H1 (cell line): ENCODE measurements around the gene OBP2B. TPM values are rescaled to one million over a fixed set of nuclear protein-coding genes. Genes with fewer than 3 reads are reported as not detected.
"Not testable (repeated sequence)": the region's sequence is repeated elsewhere in the genome, so short reads cannot be mapped to it uniquely, and the experiment has no call there.

Experiments used
- CTCF ChIA-PET: fragments of 300-600 bp; sonication (Branson Sonifier 250); formaldehyde crosslinking; loops from one replicate; lab custom pipeline; 2021; ENCODE audit not compliant: partially characterized antibody; lab: Charles Lee
- POLR2A ChIA-PET: fragments of 300-600 bp; sonication (Branson Sonifier 250); formaldehyde crosslinking; loops from one replicate; lab custom pipeline; 2021; ENCODE audit warnings: inconsistent platforms; ENCODE audit not compliant: partially characterized antibody; lab: Charles Lee
- DNase-seq, 2 experiments: peaks; one replicate each; pipeline versions ENCODE4 v3.0.0 to v3.0.0-alpha.2; 2010 to 2022; ENCODE audit warnings: low spot score in 2 of 2, low read depth in 1 of 2, mixed read lengths in 1 of 2
- FAIRE-seq: peaks from 2 replicates; lab custom pipeline; 2011; peaks lifted over from hg19 to GRCh38; lab: Jason Lieb, UNC
- H2AFZ ChIP-seq: 2 replicates; pipeline ENCODE4 v1.8.1; 2012; ENCODE audit warnings: low read length, inconsistent platforms
- H2AK5ac ChIP-seq: 2 replicates; pipeline ENCODE4 v1.6.1; 2013; ENCODE audit warnings: low read depth, low read length
- H2BK120ac ChIP-seq: replicated peaks from 2 replicates; pipeline ENCODE3; 2013; ENCODE audit warnings: low read depth, low read length, inconsistent platforms
- H2BK12ac ChIP-seq: 2 replicates; pipeline ENCODE4 v1.6.1; 2013; ENCODE audit warnings: low read depth, low read length
- H2BK15ac ChIP-seq: 2 replicates; pipeline ENCODE4 v1.6.1; 2013; ENCODE audit warnings: low read length
- H2BK20ac ChIP-seq: 2 replicates; pipeline ENCODE4 v1.6.1; 2013; ENCODE audit warnings: low read length
- H2BK5ac ChIP-seq: 2 replicates; pipeline ENCODE4 v1.6.1; 2013; ENCODE audit warnings: low read depth, low read length
- H3K14ac ChIP-seq: 2 replicates; pipeline ENCODE4 v1.6.1; 2013; ENCODE audit warnings: inconsistent platforms; ENCODE audit not compliant: insufficient read length
- H3K18ac ChIP-seq: 2 replicates; pipeline ENCODE4 v1.6.1; 2013; ENCODE audit warnings: low read length; ENCODE audit errors: extremely low read depth
- H3K23ac ChIP-seq: 2 replicates; pipeline ENCODE4 v1.6.1; 2013; ENCODE audit warnings: inconsistent platforms; ENCODE audit not compliant: insufficient read length
- H3K23me2 ChIP-seq: 2 replicates; pipeline ENCODE4 v1.6.1; 2013; ENCODE audit warnings: low read depth, low read length
- H3K27ac ChIP-seq: 2 replicates; pipeline ENCODE4 v1.6.1; 2011; ENCODE audit warnings: low read depth, low read length, inconsistent platforms
- H3K27me3 ChIP-seq, 4 experiments: replicated peaks in 1 of 4; 1 replicate in 1 of 4; 2 replicates in 3 of 4; pipeline versions ENCODE4 v1.6.1 to v1.8.1; 2011 to 2013; ENCODE audit warnings: low read length in 3 of 4, mild to moderate bottlenecking in 3 of 4, inconsistent platforms in 2 of 4, mixed read lengths in 2 of 4, moderate library complexity in 1 of 4; ENCODE audit not compliant: control insufficient read depth in 3 of 4, insufficient read depth in 3 of 4; ENCODE audit errors: extremely low read depth in 1 of 4
- H3K36me3 ChIP-seq, 4 experiments: 2 replicates each; pipeline versions ENCODE4 v1.6.1 to v1.8.1; 2011 to 2013; ENCODE audit warnings: mild to moderate bottlenecking in 4 of 4, low read length in 3 of 4, moderate library complexity in 2 of 4, control low read depth in 1 of 4, inconsistent platforms in 1 of 4; ENCODE audit not compliant: insufficient read depth in 4 of 4, control insufficient read depth in 2 of 4
- H3K4ac ChIP-seq: replicated peaks from 2 replicates; pipeline ENCODE3; 2013; ENCODE audit warnings: low read length, low read depth, mixed read lengths, inconsistent platforms; ENCODE audit not compliant: insufficient read length
- H3K4me1 ChIP-seq, 4 experiments: replicated peaks in 1 of 4; 1 replicate in 1 of 4; 2 replicates in 3 of 4; pipeline versions ENCODE4 v1.6.1 to v1.8.1; 2011 to 2013; ENCODE audit warnings: low read length in 3 of 4, inconsistent platforms in 2 of 4, mixed read lengths in 1 of 4; ENCODE audit not compliant: insufficient read depth in 4 of 4, control insufficient read depth in 3 of 4
- H3K4me2 ChIP-seq, 2 experiments: 2 replicates each; pipeline versions ENCODE4 v1.6.1 to v1.8.1; 2011 to 2013; ENCODE audit warnings: low read depth in 2 of 2, low read length in 2 of 2, control low read depth in 1 of 2, inconsistent platforms in 1 of 2, mild to moderate bottlenecking in 1 of 2; ENCODE audit not compliant: insufficient read depth in 1 of 2
- H3K4me3 ChIP-seq, 4 experiments: fragments of 200-600, 300-600 bp in 1 of 4; sonication (generic), shearing (Covaris generic), sonication (Bioruptor Twin) in 1 of 4; 2 replicates each; pipeline versions ENCODE4 v1.5.1 to v1.8.1; 2011 to 2016; ENCODE audit warnings: low read length in 4 of 4, low read depth in 3 of 4, control low read depth in 2 of 4, inconsistent platforms in 2 of 4, mild to moderate bottlenecking in 2 of 4, mixed read lengths in 1 of 4, moderate library complexity in 1 of 4; ENCODE audit not compliant: insufficient read depth in 2 of 4; ENCODE audit errors: extremely low read depth in 1 of 4
- H3K56ac ChIP-seq: replicated peaks from 2 replicates; pipeline ENCODE3; 2013; ENCODE audit warnings: low read depth, mild to moderate bottlenecking, mixed read lengths, low read length, inconsistent platforms; ENCODE audit not compliant: insufficient read length
- H3K79me1 ChIP-seq: 2 replicates; pipeline ENCODE4 v1.6.1; 2013; ENCODE audit warnings: low read depth, low read length, control low read depth
- H3K79me2 ChIP-seq, 2 experiments: 2 replicates each; pipeline versions ENCODE4 v1.6.1 to v1.8.1; 2012 to 2013; ENCODE audit warnings: low read length in 2 of 2, mild to moderate bottlenecking in 2 of 2, inconsistent platforms in 1 of 2; ENCODE audit not compliant: insufficient read depth in 2 of 2, control insufficient read depth in 1 of 2
- H3K9ac ChIP-seq, 4 experiments: replicated peaks in 1 of 4; 1 replicate in 1 of 4; 2 replicates in 3 of 4; pipeline versions ENCODE4 v1.6.1 to v1.8.1; 2011 to 2013; ENCODE audit warnings: low read depth in 3 of 4, low read length in 3 of 4, control low read depth in 2 of 4, mild to moderate bottlenecking in 2 of 4, moderate library complexity in 2 of 4, inconsistent platforms in 1 of 4; ENCODE audit errors: extremely low read depth in 1 of 4
- H3K9me3 ChIP-seq, 2 experiments: 2 replicates each; pipeline versions ENCODE4 v1.6.1 to v1.8.1; 2012 to 2013; ENCODE audit warnings: mild to moderate bottlenecking in 2 of 2, moderate library complexity in 2 of 2, control low read depth in 1 of 2, inconsistent platforms in 1 of 2, low read depth in 1 of 2, low read length in 1 of 2, mixed read lengths in 1 of 2; ENCODE audit not compliant: insufficient read depth in 2 of 2
- H4K20me1 ChIP-seq, 2 experiments: replicated peaks in 1 of 2; 2 replicates each; pipeline versions ENCODE3 to v1.8.1; 2011 to 2013; ENCODE audit warnings: inconsistent platforms in 2 of 2, low read length in 2 of 2, mild to moderate bottlenecking in 1 of 2; ENCODE audit not compliant: insufficient read depth in 2 of 2, control insufficient read depth in 1 of 2
- H4K5ac ChIP-seq: 2 replicates; pipeline ENCODE4 v1.6.1; 2013; ENCODE audit warnings: low read length, low read depth, mixed read lengths, inconsistent platforms; ENCODE audit not compliant: insufficient read length
- H4K8ac ChIP-seq: 2 replicates; pipeline ENCODE4 v1.8.0; 2013; ENCODE audit warnings: mild to moderate bottlenecking, moderate library complexity, low read length, inconsistent platforms; ENCODE audit not compliant: insufficient read depth; ENCODE audit errors: extremely low read depth
- H4K91ac ChIP-seq: replicated peaks from 2 replicates; pipeline ENCODE3; 2013; ENCODE audit warnings: low read length, mixed read lengths, inconsistent platforms; ENCODE audit not compliant: insufficient read length
- WGBS, 2 experiments: shearing (Covaris generic) in 1 of 2; methylation state at CpG; one replicate each; pipeline versions ENCODE4 v1.1.6 to v1.1.7; 2013 to 2015; ENCODE audit warnings: low lambda C conversion rate in 2 of 2, mixed read lengths in 2 of 2, inconsistent platforms in 1 of 2, low coverage in 1 of 2, missing lambda C conversion rate in 1 of 2; ENCODE audit not compliant: insufficient replicate concordance in 2 of 2, insufficient coverage in 1 of 2, insufficient read length in 1 of 2; ENCODE audit errors: extremely low coverage in 1 of 2, missing lambda C conversion rate in 1 of 2; 5-methylcytosine and 5-hydroxymethylcytosine counted together
- polyA plus RNA-seq, 7 experiments: library from polyadenylated mRNA; depleted of rRNA in 3 of 7; stranded (reverse) in 5 of 7; unstranded in 2 of 7; fragments of >200 nt in 5 of 7; fragments of 200-250 nt in 2 of 7; gene quantifications; 1 replicate in 5 of 7; 2 replicates in 1 of 7; 4 replicates in 1 of 7; pipeline versions ENCODE4 v1.2.1 to v1.2.3, GENCODE V29; 2011 to 2013; ENCODE audit warnings: missing spikeins in 2 of 7, mixed read lengths in 2 of 7
- total RNA-seq: library from RNA; stranded (reverse); fragmentation: NEBNext Ultra II Directional; extraction: Animal tissue kit (Norgen Biotek cat#: 25700); gene quantifications from 2 replicates; pipeline ENCODE4 v1.2.1, GENCODE V29; 2021

OBP2B gene
- total and polyA plus RNA-seq, 2 of the 8 experiments (the other 6 are each of a cell fraction or from before 2014, with no cell fraction given): not detected

DNA sequence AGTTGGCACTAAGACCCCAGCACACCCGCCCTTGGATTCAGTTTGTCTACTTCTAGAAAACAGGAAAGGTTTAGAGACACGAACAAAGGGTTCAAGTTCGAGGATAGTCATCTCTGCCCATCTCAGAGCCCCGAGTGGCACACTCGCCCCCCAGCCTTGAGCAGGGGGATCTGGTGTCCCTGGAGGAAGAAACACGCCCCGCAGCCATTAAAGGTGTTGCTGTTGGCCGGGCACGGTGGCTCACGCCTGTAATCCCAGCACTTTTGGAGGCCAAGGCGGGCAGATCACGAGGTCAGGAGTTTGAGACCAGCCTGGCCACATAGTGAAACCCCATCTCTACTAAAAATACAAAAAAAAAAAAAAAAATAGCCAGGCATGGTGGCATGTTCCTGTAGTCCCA is 39.4 kb downstream of the OBP2B start:
- POLR2A ChIA-PET: interaction anchor here (0.8 kb wide), 1 partner anchor 178 kb away, joined by 4 read pairs; the partner anchor contains the start of genes MED22 and RPL7A
- not testable (repeated sequence) for H4K5ac ChIP-seq, H4K91ac ChIP-seq, H2AFZ ChIP-seq, H3K9ac ChIP-seq, H3K56ac ChIP-seq, DNase-seq, H3K36me3 ChIP-seq, H3K27me3 ChIP-seq, H3K4ac ChIP-seq, H3K79me2 ChIP-seq, H3K4me2 ChIP-seq, H3K23ac ChIP-seq, H4K20me1 ChIP-seq, H2BK120ac ChIP-seq, H3K23me2 ChIP-seq, H3K18ac ChIP-seq, H3K9me3 ChIP-seq, H3K4me3 ChIP-seq, H3K27ac ChIP-seq, H2BK20ac ChIP-seq, H2AK5ac ChIP-seq, H2BK12ac ChIP-seq, H2BK15ac ChIP-seq, H3K14ac ChIP-seq, H2BK5ac ChIP-seq, FAIRE-seq, H3K79me1 ChIP-seq, H4K8ac ChIP-seq, H3K4me1 ChIP-seq
- WGBS, 2 experiments: 92% methylated on average over 12 of the region's 12 CpGs; no CpG with 5 or more reads in 1 of the 2 experiments
- CTCF ChIA-PET: interaction anchor here (0.7 to 8.6 kb wide), 3 partner anchors 13 to 70 kb away, joined by 3 to 96 read pairs (median 3); no protein-coding TSS in a partner anchor
